Retinal pigment epithelial cell (primary cell): ENCODE data around the gene FIGNL2.
"Not testable (repeated sequence)": the region's sequence is repeated elsewhere in the genome, so short reads cannot be mapped to it uniquely, and the experiment has no call there.

ENCODE experiments used
- DNase-seq: peaks from one replicate; pipeline ENCODE4 v3.0.0-alpha.2; 2010; ENCODE audit warnings: low read depth
- H3K4me3 ChIP-seq: 2 replicates; pipeline ENCODE4 v1.5.1; 2011; ENCODE audit warnings: mild to moderate bottlenecking, low read length, control low read depth, moderate library complexity
- TF ChIP-seq, protein P1 (sequence below): conservative IDR thresholded peaks from 2 replicates; pipeline ENCODE4 v1.5.1; 2011; ENCODE audit warnings: low read depth, low read length, control low read depth, inconsistent platforms

FIGNL2 gene

GRCh38 chr12:51813931-51814310 lies 34.6 kb downstream of the FIGNL2 start:
- H3K4me3 ChIP-seq, result peak overlapping the region; percentile 22

GRCh38 chr12:51812871-51813270 lies 35.6 kb downstream of the FIGNL2 start:
- TF ChIP-seq, protein P1, sequence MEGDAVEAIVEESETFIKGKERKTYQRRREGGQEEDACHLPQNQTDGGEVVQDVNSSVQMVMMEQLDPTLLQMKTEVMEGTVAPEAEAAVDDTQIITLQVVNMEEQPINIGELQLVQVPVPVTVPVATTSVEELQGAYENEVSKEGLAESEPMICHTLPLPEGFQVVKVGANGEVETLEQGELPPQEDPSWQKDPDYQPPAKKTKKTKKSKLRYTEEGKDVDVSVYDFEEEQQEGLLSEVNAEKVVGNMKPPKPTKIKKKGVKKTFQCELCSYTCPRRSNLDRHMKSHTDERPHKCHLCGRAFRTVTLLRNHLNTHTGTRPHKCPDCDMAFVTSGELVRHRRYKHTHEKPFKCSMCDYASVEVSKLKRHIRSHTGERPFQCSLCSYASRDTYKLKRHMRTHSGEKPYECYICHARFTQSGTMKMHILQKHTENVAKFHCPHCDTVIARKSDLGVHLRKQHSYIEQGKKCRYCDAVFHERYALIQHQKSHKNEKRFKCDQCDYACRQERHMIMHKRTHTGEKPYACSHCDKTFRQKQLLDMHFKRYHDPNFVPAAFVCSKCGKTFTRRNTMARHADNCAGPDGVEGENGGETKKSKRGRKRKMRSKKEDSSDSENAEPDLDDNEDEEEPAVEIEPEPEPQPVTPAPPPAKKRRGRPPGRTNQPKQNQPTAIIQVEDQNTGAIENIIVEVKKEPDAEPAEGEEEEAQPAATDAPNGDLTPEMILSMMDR, result no peak
- DNase-seq, result no peak

More at GRCh38 chr12:51813931-51814310, 34.6 kb downstream of the FIGNL2 start:
- DNase-seq, result no peak
- TF ChIP-seq, protein P1, result no peak

GRCh38 chr12:51811203-51812202 lies 37.0 kb downstream of the FIGNL2 start:
- TF ChIP-seq, protein P1, result no peak
- no peak for DNase-seq
- no peak overlapping the region for H3K4me3 ChIP-seq

More at GRCh38 chr12:51812871-51813270, 35.6 kb downstream of the FIGNL2 start:
- no peak overlapping the region for H3K4me3 ChIP-seq

DNA sequence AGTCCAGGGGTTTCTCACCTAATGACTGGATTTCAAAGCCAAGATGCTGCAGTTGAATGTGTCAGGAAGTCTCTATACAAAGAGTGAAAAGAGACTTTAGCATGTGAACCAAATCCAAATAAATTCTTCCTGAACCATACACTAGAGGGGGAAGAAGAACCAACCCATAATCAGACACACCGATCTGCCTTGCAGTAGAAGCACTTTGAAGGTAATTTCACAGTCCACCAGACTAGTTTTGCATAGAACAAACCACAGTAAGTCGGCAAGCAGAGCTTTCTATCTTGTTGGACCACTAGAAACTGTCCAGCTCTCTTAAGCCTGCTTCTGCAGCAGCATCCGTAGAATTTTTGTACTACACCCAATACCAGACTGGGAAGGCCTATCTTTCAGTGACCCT lies 39.3 kb downstream of the FIGNL2 start:
- TF ChIP-seq, protein P1, result no peak
- no peak overlapping the region for H3K4me3 ChIP-seq
- DNase-seq, result no peak

DNA sequence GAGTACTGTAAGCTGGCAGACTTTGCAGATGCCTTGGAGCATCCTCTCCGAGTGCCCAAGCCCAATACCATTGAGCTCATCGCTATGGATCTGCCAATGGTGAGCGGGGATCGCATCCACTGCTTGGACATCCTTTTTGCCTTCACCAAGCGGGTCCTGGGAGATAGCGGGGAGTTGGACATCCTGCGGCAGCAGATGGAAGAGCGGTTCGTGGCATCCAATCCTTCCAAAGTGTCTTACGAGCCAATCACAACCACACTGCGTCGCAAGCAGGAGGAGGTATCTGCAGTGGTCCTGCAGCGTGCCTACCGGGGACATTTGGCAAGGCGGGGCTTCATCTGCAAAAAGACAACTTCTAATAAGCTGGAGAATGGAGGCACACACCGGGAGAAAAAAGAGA lies 41.6 kb downstream of the FIGNL2 start:
- DNase-seq, result no peak
- no peak overlapping the region for H3K4me3 ChIP-seq
- TF ChIP-seq, protein P1, result no peak

- no peak overlapping the region for H3K4me3 ChIP-seq
- no peak for DNase-seq
- TF ChIP-seq, protein P1, result no peak
These were observed 47.5 kb downstream of the FIGNL2 start for GRCh38 chr12:51801027-51801426.

DNA sequence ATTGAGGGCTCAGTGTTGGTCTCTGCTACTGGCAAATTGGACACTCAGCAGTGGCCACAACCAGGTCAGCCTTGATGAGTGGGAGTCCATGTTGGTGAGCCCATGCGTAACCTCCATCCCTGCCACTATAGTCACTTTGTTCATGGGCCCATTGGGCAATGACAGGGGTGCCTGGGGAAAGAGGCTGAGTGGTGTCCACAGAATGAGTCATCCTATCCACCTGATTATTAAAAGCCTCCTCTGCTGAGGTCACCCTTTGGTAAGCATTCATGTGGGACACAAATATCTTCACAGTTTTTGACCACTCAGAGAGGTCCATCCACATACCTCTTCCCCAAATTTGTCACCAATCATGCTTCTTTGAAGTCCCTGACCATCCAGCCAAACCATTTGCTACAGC lies 50.0 kb downstream of the FIGNL2 start:
- DNase-seq, result no peak
- H3K4me3 ChIP-seq, result no peak overlapping the region
- TF ChIP-seq, protein P1, result no peak

GRCh38 chr12:51798051-51798450 lies 50.5 kb downstream of the FIGNL2 start:
- H3K4me3 ChIP-seq, DNase-seq: not testable (repeated sequence)
